KMS-11 (cell line): ENCODE results near the gene CTU1.

ENCODE experiments used
- H2AFZ ChIP-seq: fragments of 200-600 bp; sonication (generic); 2 replicates; pipeline ENCODE4 v1.6.1; 2016; ENCODE audit warnings: antibody characterized with exemption, mixed run types, low read depth
- H3K27ac ChIP-seq: fragments of 200-600 bp; sonication (generic); 2 replicates; pipeline ENCODE4 v1.6.1; 2016; ENCODE audit warnings: mild to moderate bottlenecking, mixed run types
- H3K27me3 ChIP-seq: fragments of 200-600 bp; sonication (generic); 2 replicates; pipeline ENCODE4 v1.6.1; 2017; ENCODE audit warnings: mild to moderate bottlenecking, low read depth, mixed run types, moderate library complexity; ENCODE audit not compliant: insufficient read depth
- H3K36me3 ChIP-seq: fragments of 200-600 bp; sonication (generic); 2 replicates; pipeline ENCODE4 v1.6.1; 2017; ENCODE audit warnings: mild to moderate bottlenecking, mixed run types; ENCODE audit not compliant: insufficient read depth
- H3K4me1 ChIP-seq: fragments of 200-600 bp; sonication (generic); 2 replicates; pipeline ENCODE4 v1.6.1; 2016; ENCODE audit warnings: mild to moderate bottlenecking, low read depth, mixed run types; ENCODE audit not compliant: poor library complexity, severe bottlenecking
- H3K4me2 ChIP-seq: fragments of 200-600 bp; sonication (generic); 2 replicates; pipeline ENCODE4 v1.7.0; 2016; ENCODE audit warnings: mild to moderate bottlenecking, mixed run types
- H3K4me3 ChIP-seq: fragments of 200-600 bp; sonication (generic); IDR thresholded peaks from 2 replicates; pipeline ENCODE4 v1.6.1; 2017; ENCODE audit warnings: low read depth, low read length, mixed read lengths; ENCODE audit not compliant: insufficient read depth
- H3K79me2 ChIP-seq: fragments of 200-600 bp; sonication (generic); 2 replicates; pipeline ENCODE4 v1.6.1; 2016; ENCODE audit warnings: low read depth, mixed run types; ENCODE audit not compliant: insufficient read depth
- H3K9ac ChIP-seq: fragments of 200-600 bp; sonication (generic); 2 replicates; pipeline ENCODE4 v1.6.1; 2016; ENCODE audit warnings: mild to moderate bottlenecking, mixed run types
- H4K20me1 ChIP-seq: fragments of 200-600 bp; sonication (generic); 2 replicates; pipeline ENCODE4 v1.6.1; 2016; ENCODE audit warnings: mild to moderate bottlenecking, mixed run types; ENCODE audit not compliant: insufficient read depth
- TF ChIP-seq, protein P1 (sequence below): fragments of 200-600 bp; sonication (generic); conservative IDR thresholded peaks from 2 replicates; pipeline ENCODE4 v1.6.1; 2017; ENCODE audit warnings: low read depth, mild to moderate bottlenecking, antibody characterized with exemption, low read length, moderate library complexity, mixed read lengths

CTU1 gene

DNA sequence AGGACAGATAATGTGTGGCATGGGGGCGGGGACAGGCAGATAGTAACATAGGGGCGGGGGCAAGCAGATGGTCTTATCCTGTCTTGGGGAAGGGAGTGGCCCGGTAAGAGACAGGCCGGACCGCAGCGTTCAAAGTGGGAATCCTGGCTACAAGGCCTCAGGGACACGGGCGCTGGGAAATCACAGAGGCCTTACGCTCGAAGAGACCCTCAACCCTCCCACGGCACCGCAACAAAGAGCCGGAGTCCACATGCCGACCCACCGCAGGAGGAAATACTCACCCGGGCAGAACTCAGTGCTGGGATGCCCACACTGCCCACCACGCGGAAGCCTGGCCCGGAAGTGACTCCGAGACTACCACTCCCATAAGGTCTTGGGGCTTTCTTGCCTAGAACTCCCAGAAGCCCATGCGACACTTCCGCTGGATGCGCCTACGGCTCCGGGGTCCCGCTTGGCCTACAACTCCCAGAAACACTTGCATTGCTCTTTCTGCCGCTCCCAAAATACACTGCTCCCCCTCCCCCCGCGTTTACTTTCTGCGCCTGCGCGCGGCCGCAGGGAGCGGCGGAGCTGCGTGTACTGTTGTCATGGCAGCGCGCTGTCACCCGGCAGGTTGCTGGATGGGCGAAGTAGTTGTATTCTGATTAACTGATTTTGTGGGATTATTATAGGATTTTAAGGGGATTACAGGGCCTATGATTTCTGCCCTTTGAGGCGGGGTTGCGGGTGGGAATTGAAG is at the start of gene CTU1:
Gene CTU1, minus strand, starts transcription at position 344 of the 739 bp plus-strand sequence. CDS start 3,840 bp downstream, outside the sequence.
- peak within 1 kb of the TSS; percentile 40 for H3K27ac ChIP-seq
- H3K4me1 ChIP-seq, result peaks cover 8% of the 10 kb centered on the region
- TF ChIP-seq, protein P1, sequence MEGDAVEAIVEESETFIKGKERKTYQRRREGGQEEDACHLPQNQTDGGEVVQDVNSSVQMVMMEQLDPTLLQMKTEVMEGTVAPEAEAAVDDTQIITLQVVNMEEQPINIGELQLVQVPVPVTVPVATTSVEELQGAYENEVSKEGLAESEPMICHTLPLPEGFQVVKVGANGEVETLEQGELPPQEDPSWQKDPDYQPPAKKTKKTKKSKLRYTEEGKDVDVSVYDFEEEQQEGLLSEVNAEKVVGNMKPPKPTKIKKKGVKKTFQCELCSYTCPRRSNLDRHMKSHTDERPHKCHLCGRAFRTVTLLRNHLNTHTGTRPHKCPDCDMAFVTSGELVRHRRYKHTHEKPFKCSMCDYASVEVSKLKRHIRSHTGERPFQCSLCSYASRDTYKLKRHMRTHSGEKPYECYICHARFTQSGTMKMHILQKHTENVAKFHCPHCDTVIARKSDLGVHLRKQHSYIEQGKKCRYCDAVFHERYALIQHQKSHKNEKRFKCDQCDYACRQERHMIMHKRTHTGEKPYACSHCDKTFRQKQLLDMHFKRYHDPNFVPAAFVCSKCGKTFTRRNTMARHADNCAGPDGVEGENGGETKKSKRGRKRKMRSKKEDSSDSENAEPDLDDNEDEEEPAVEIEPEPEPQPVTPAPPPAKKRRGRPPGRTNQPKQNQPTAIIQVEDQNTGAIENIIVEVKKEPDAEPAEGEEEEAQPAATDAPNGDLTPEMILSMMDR, result no peak
- H4K20me1 ChIP-seq, result no peaks in the 10 kb centered on the region
- H3K4me2 ChIP-seq, result peak within 1 kb of the TSS; percentile 84
- H2AFZ ChIP-seq, result peak within 1 kb of the TSS; percentile 93
- H3K9ac ChIP-seq, result peak within 1 kb of the TSS; percentile 72
- peaks cover 13% of the 10 kb centered on the region for H3K79me2 ChIP-seq
- H3K36me3 ChIP-seq, result no peaks in the 10 kb centered on the region
- peaks cover 19% of the 10 kb centered on the region; the same call in 1 of the 2 replicates for H3K27me3 ChIP-seq
- no peak within 1 kb of the TSS for H3K4me3 ChIP-seq

DNA sequence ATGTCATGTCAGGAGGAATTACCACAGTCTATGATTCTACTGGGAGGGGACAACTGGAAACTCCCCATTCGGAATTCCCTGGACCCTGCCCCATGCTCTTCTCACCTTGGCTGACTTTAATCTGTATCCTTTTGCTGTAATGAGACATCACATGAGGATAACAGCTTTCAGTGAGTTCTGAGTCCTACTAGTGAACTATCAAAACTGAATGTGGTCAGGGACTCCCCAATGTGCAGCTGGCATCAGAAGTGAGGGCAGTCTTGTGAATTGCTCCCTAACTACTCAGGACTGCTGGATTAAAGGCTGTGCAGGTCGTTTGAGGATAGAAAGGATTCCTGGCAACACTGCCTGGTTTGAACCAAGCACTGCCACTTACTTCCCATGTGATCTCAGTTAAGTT is 49.1 kb upstream of the CTU1 start:
- H3K36me3 ChIP-seq, result no peaks in the 10 kb centered on the region
- peaks cover 6% of the 10 kb centered on the region for H3K27me3 ChIP-seq
- no peak overlapping the region for H3K4me3 ChIP-seq
- TF ChIP-seq, protein P1, result no peak
- H4K20me1 ChIP-seq, result no peaks in the 10 kb centered on the region
- H3K9ac ChIP-seq, result no peak overlapping the region
- H3K27ac ChIP-seq, result no peak overlapping the region
- H2AFZ ChIP-seq, result no peak overlapping the region
- H3K4me1 ChIP-seq, result no peaks in the 10 kb centered on the region
- H3K79me2 ChIP-seq, result no peaks in the 10 kb centered on the region
- no peak overlapping the region for H3K4me2 ChIP-seq

DNA sequence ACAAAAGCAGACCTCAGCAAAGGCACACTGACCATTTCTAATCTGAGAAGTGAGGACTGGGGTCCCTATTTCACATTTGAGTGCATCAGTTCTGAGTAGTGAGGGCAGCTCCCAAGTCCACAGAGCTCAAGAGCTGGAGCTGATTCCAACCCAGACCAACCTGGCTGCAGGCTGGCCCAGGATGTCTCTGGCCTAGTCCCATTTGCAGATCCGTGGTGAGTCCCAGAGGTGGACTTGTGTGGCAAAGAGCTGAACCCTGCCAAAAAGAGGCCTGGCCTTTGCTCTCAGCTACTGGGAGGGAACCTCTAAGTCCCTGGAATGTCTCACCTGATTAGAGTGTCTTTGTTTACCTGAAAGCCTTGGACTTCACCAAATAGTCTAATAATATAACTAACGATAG is 48.5 kb upstream of the CTU1 start:
- no peak overlapping the region for H3K4me3 ChIP-seq
- no peak overlapping the region for H3K9ac ChIP-seq
- peaks cover 9% of the 10 kb centered on the region for H3K27me3 ChIP-seq
- no peaks in the 10 kb centered on the region for H3K36me3 ChIP-seq
- H3K4me1 ChIP-seq, result no peaks in the 10 kb centered on the region
- no peaks in the 10 kb centered on the region for H4K20me1 ChIP-seq
- no peak overlapping the region for H3K4me2 ChIP-seq
- H3K79me2 ChIP-seq, result no peaks in the 10 kb centered on the region
- H2AFZ ChIP-seq, result no peak overlapping the region
- no peak overlapping the region for H3K27ac ChIP-seq
- TF ChIP-seq, protein P1, result no peak

DNA sequence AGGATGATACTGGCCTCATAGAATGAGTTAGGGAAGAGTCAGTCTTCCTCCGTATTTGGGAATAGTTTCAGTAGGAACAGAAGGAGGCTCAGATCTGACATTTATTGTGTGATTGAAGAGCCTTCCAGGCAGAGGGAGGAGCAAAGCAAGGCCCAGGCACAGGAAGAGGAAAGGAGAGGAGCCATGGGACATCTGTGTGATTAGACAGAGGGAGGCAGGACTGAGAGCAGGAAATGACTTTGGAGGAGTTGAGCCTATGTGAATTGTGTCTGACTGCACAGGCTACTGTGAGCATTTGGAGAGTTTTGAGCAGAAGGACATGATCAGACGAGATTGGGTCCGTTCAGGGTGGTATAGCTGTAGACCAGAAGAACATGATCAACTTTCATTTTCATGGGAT is 42.4 kb upstream of the CTU1 start:
- Histone ChIP-seq H3K4me3 (no peak overlapping the region), H3K4me1 (no peaks in the 10 kb centered on the region), H3K79me2 (no peaks in the 10 kb centered on the region), H3K9ac (no peak overlapping the region), H4K20me1 (no peaks in the 10 kb centered on the region), H3K4me2 (no peak overlapping the region), H3K36me3 (no peaks in the 10 kb centered on the region), H2AFZ (no peak overlapping the region), H3K27ac (no peak overlapping the region), H3K27me3 (peaks cover 9% of the 10 kb centered on the region; the same call in 1 of the 2 replicates)
- TF ChIP-seq, protein P1, result no peak
